Heart left ventricle (tissue), 13 donors: Measurements from ENCODE around the gene GABRR1.

ENCODE experiments used
- POLR2A ChIP-seq, 2 donors: fragments of 450-650 bp; IDR thresholded peaks; one replicate each; pipeline ENCODE4 v1.6.1; 2017; ENCODE audit warnings: antibody characterized with exemption in 2 of 2, mild to moderate bottlenecking in 2 of 2, moderate library complexity in 2 of 2
- TF ChIP-seq, protein P1 (sequence below), 12 donors: fragments of 200-600 bp; sonication (generic) in 4 of 12; IDR thresholded peaks; one replicate each; pipeline versions ENCODE4 v1.5.0 to v1.8.0; 2018 to 2022; ENCODE audit warnings: antibody characterized with exemption in 12 of 12, mild to moderate bottlenecking in 5 of 12
- donor health status: ischemic (EF 13 %, LVEDD 7.1; RV severe dilation, severe dysfunction).
- donor health status: DM: no; HTN: yes; CAD: no.
- donor health status: DM: no; HTN: no; CAD: no.
- donor health status: ischemic (EF 25% LVEDD 6.9; RV normal size, moderate dysfunction).
- donor health status: ischemic (EF 25% LVEDD 5.7; RV mildly dilated, moderate dysfunction).
- donor health status: ischemic (EF 35%, LVEDD 5.7; RV mildly dilated, moderate dysfunction).
- donor health status: nonischemic (EF 11% LVEDD 7.7; RV severe dilation, severe dysfunction).
- donor health status: DM: yes; HTN: yes; CAD: no.
- donor health status: PGD.
- donor health status: ischemic (EF 29% LVEDD 5.4; RV normal size, mild dysfunction).
- donor health status: nonischemic (EF 23%, LVEDD 6.1; RV moderate dilation, normal function).

DNA sequence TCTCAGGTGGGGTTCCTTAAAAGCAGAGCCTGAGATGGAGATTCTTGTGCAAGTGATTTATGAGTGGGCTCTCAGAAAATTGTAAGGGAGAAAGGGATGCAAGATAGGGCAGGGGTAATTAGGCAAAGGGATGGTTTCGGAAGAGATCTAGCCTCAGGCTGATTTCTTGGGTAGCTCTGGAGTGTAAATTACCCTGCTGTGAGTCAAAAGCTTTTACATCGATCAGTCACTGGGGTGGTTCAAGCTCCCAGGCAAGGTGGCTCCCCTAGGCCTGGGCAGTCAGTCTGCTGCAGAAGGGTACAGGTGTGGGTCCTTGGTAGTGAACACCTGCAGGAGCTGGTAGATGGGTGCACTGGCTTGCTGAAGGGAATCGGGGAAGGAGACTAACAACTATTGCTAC is 82.4 kb downstream of the GABRR1 start:
- TF ChIP-seq, protein P1, sequence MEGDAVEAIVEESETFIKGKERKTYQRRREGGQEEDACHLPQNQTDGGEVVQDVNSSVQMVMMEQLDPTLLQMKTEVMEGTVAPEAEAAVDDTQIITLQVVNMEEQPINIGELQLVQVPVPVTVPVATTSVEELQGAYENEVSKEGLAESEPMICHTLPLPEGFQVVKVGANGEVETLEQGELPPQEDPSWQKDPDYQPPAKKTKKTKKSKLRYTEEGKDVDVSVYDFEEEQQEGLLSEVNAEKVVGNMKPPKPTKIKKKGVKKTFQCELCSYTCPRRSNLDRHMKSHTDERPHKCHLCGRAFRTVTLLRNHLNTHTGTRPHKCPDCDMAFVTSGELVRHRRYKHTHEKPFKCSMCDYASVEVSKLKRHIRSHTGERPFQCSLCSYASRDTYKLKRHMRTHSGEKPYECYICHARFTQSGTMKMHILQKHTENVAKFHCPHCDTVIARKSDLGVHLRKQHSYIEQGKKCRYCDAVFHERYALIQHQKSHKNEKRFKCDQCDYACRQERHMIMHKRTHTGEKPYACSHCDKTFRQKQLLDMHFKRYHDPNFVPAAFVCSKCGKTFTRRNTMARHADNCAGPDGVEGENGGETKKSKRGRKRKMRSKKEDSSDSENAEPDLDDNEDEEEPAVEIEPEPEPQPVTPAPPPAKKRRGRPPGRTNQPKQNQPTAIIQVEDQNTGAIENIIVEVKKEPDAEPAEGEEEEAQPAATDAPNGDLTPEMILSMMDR (IDR thresholded peaks at IDR 0.05): no peak
- TF ChIP-seq POLR2A (IDR thresholded peaks at IDR 0.05): no peak
